Measurements from ENCODE around the gene GPR150. TPM values are rescaled to one million over a fixed set of nuclear protein-coding genes. Genes with fewer than 3 reads are reported as not detected.

GPR150 gene
- total RNA-seq, 1 donor from 2014 or later = 9.6 TPM

DNA sequence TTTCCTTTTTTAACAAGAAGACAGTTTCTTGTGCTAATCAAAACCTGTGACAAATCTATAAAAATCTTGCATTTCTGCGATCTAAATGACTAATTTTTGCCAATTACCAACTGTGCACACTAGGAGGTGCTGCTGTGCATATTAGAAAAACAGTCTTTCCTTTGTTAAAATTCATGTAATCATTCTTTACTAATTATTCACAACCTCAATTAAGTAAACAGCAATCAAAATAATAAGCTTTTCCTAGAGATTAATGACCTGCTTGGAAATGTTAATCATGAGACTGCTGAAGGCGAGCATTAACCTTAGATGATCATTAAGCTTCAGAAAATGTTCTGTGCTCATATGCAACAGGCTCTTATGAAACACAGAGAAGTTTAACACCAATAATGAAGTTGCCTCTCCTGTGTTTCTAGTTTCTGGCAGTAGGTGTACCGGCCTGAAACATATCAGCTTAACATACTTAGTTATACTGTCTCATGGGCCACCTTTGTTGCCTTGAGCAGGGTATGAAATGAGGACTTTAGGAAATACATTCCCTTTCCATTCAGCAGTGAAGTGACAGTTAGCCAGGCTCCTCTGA is 44.4 kb downstream of the GPR150 start:
- H3K27me3 ChIP-seq = no peaks in the 10 kb centered on the region
- TF ChIP-seq, protein P1, sequence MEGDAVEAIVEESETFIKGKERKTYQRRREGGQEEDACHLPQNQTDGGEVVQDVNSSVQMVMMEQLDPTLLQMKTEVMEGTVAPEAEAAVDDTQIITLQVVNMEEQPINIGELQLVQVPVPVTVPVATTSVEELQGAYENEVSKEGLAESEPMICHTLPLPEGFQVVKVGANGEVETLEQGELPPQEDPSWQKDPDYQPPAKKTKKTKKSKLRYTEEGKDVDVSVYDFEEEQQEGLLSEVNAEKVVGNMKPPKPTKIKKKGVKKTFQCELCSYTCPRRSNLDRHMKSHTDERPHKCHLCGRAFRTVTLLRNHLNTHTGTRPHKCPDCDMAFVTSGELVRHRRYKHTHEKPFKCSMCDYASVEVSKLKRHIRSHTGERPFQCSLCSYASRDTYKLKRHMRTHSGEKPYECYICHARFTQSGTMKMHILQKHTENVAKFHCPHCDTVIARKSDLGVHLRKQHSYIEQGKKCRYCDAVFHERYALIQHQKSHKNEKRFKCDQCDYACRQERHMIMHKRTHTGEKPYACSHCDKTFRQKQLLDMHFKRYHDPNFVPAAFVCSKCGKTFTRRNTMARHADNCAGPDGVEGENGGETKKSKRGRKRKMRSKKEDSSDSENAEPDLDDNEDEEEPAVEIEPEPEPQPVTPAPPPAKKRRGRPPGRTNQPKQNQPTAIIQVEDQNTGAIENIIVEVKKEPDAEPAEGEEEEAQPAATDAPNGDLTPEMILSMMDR (IDR thresholded peaks at IDR 0.05) = peak; percentile 60 to 81 (median 68)
- no peak overlapping the region for H3K27ac ChIP-seq
- H3K4me1 ChIP-seq = no peaks in the 10 kb centered on the region
- H3K4me3 ChIP-seq = no peak overlapping the region
- DNase-seq (ENCODE audit: low spot score in 2 of 2) = no peak
- H3K36me3 ChIP-seq = no peaks in the 10 kb centered on the region
- intact Hi-C loops (cut with DNase I) = loop anchor here (2.0 to 5.0 kb wide), 3 partner anchors 68 to 183 kb away; partner anchors contain the start of gene RHOBTB3
- no peaks in the 10 kb centered on the region for H3K9me3 ChIP-seq

DNA sequence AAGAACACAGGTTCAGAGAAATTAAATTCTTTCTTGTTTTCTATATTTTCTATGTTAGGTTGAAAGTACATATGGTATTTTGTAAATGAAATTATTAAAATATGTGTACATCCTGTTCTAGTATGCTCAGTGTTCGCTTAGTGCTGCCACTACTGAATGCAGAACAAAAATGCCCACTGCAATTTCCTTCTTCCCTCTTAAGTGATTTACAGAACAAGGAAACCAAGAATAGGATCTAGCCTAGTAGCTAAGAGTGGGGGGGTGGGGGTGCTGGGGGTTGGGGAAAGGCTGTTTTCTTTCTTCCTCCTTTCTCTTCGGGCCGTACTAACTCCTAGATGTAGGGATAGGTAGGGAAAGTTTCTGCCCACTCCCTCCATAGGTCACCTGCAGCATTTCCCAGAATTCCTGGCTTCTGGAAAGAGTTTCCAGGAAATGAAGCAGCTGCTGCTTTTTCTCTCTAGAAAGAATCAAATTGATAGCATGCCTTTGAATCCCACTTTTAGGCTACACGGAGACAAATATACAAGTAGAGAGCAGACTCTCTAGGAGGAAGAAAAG is 47.3 kb downstream of the GPR150 start:
- H3K27ac ChIP-seq = no peak overlapping the region
- no peaks in the 10 kb centered on the region for H3K4me1 ChIP-seq
- no peaks in the 10 kb centered on the region for H3K27me3 ChIP-seq
- TF ChIP-seq, protein P1 (IDR thresholded peaks at IDR 0.05) = no peak
- no peak overlapping the region for H3K4me3 ChIP-seq
- intact Hi-C loops (cut with DNase I) = no loop called here
- H3K9me3 ChIP-seq = no peaks in the 10 kb centered on the region
- no peak for DNase-seq (ENCODE audit: low spot score in 2 of 2)
- no peaks in the 10 kb centered on the region for H3K36me3 ChIP-seq

DNA sequence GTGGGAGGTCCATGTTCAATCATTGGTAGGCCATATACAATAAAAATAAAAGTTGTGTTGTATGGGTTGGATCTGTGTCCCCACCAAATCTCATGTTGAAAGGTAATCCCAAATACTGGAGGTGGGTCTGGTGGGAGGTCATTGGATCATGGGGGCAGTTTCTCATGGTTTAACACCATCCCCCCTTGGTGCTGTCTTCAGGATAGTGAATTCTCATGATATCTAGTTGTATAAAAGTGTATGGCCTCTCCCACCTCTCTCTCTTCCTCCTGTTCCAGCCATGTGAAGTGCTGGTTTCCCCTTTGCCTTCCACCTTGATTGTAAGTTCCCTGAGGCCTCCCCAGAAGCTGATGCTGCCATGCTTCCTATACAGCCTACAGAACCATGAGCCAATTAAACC is 47.8 kb downstream of the GPR150 start:
- H3K27ac ChIP-seq = no peak overlapping the region
- H3K4me1 ChIP-seq = no peaks in the 10 kb centered on the region
- TF ChIP-seq, protein P1 (IDR thresholded peaks at IDR 0.05) = no peak
- no peaks in the 10 kb centered on the region for H3K9me3 ChIP-seq
- intact Hi-C loops (cut with DNase I) = no loop called here
- no peak overlapping the region for H3K4me3 ChIP-seq
- H3K36me3 ChIP-seq = no peaks in the 10 kb centered on the region
- H3K27me3 ChIP-seq = no peaks in the 10 kb centered on the region
- no peak for DNase-seq (ENCODE audit: low spot score in 2 of 2)

DNA sequence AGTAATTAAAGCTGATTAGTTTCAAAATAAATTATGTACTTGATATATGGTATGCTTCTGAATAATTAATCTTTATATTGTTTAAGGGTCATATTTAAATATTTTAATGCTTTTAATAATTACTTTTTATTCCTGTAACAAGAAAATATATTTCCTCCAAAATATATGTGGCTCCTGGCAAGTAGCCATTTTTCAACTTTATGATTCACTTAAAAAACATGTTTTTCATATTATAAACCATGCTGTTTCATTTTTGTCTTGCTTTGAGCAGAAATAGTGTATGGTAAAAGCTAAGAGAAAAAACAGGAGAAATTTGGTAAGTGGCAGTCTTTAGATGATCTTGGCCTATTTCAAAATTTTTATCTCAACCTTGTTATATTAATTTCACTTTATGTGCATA is 48.3 kb downstream of the GPR150 start:
- TF ChIP-seq, protein P1 (IDR thresholded peaks at IDR 0.05) = no peak
- no peak for DNase-seq (ENCODE audit: low spot score in 2 of 2)
- Histone ChIP-seq H3K4me1 (no peaks in the 10 kb centered on the region), H3K36me3 (no peaks in the 10 kb centered on the region), H3K27me3 (no peaks in the 10 kb centered on the region), H3K4me3 (no peak overlapping the region), H3K27ac (no peak overlapping the region), H3K9me3 (no peaks in the 10 kb centered on the region)
- intact Hi-C loops (cut with DNase I) = no loop called here

DNA sequence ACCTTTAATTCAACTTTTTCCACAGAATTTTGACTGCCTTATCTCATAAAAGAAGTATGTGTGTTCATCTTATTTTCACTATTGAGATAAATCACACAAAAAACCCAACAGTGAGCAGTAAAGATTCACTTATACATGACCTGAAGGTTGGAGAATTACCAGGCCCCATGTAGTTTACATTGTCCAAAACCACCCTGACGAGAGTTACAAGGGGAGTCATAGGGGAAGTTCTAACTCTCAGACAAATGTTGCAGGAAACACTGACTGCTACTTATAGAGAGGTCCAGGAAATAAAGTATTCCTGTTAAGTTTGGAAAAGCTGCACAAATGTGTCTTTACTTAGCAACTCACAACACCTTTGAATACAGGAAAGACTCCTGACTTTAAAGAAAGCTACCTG is 48.8 kb downstream of the GPR150 start:
- intact Hi-C loops (cut with DNase I) = no loop called here
- Histone ChIP-seq H3K27me3 (no peaks in the 10 kb centered on the region), H3K27ac (no peak overlapping the region), H3K4me3 (no peak overlapping the region), H3K9me3 (no peaks in the 10 kb centered on the region), H3K4me1 (no peaks in the 10 kb centered on the region), H3K36me3 (no peaks in the 10 kb centered on the region)
- TF ChIP-seq, protein P1 (IDR thresholded peaks at IDR 0.05) = no peak
- DNase-seq (ENCODE audit: low spot score in 2 of 2) = no peak
